Measurements from ENCODE around the gene TRIM42.

TRIM42 gene

GRCh38 chr3:140677764-140678163, at the start of gene TRIM42:
Gene TRIM42 (plus strand): TSS chr3:140678064. CDS start chr3:140678230, 166 bp downstream.
- no peak for DNase-seq (ENCODE audit: low spot score)

- DNase-seq (ENCODE audit: low spot score), result no peak
These were observed 49.3 kb upstream of the TRIM42 start for GRCh38 chr3:140628606-140629005.

- DNase-seq (ENCODE audit: low spot score), result no peak
These were observed 48.3 kb upstream of the TRIM42 start for GRCh38 chr3:140629357-140630137.

GRCh38 chr3:140630366-140630765, 47.5 kb upstream of the TRIM42 start:
- DNase-seq (ENCODE audit: low spot score), result no peak

GRCh38 chr3:140630866-140631265, 47.0 kb upstream of the TRIM42 start:
- DNase-seq (ENCODE audit: low spot score), result no peak

- no peak for DNase-seq (ENCODE audit: low spot score)
These were observed 42.6 kb upstream of the TRIM42 start for GRCh38 chr3:140635276-140635675.

- no peak for DNase-seq (ENCODE audit: low spot score)
These were observed 41.3 kb upstream of the TRIM42 start for GRCh38 chr3:140636406-140637138.

- no peak for DNase-seq (ENCODE audit: low spot score)
These were observed 26.6 kb upstream of the TRIM42 start for GRCh38 chr3:140651287-140651686.

- no peak for DNase-seq (ENCODE audit: low spot score)
These were observed 22.2 kb upstream of the TRIM42 start for GRCh38 chr3:140655678-140656077.

- no peak for DNase-seq (ENCODE audit: low spot score)
These were observed 13.8 kb upstream of the TRIM42 start for GRCh38 chr3:140664111-140664510.

GRCh38 chr3:140682586-140682985, 4.7 kb downstream of the TRIM42 start:
- no peak for DNase-seq (ENCODE audit: low spot score)

GRCh38 chr3:140686128-140686527, 8.3 kb downstream of the TRIM42 start:
- DNase-seq (ENCODE audit: low spot score), result no peak

GRCh38 chr3:140686948-140687347, 9.1 kb downstream of the TRIM42 start:
- DNase-seq (ENCODE audit: low spot score), result no peak

GRCh38 chr3:140695361-140696061, 17.6 kb downstream of the TRIM42 start:
- DNase-seq (ENCODE audit: low spot score), result no peak

- DNase-seq (ENCODE audit: low spot score), result no peak
These were observed 21.8 kb downstream of the TRIM42 start for GRCh38 chr3:140699516-140700231.

GRCh38 chr3:140702281-140702680, 24.4 kb downstream of the TRIM42 start:
- no peak for DNase-seq (ENCODE audit: low spot score)

GRCh38 chr3:140703496-140703895, 25.6 kb downstream of the TRIM42 start:
- no peak for DNase-seq (ENCODE audit: low spot score)

- no peak for DNase-seq (ENCODE audit: low spot score)
These were observed 26.9 kb downstream of the TRIM42 start for GRCh38 chr3:140704733-140705132.

GRCh38 chr3:140705954-140706353, 28.1 kb downstream of the TRIM42 start:
- DNase-seq (ENCODE audit: low spot score), result no peak

GRCh38 chr3:140706360-140706759, 28.5 kb downstream of the TRIM42 start:
- no peak for DNase-seq (ENCODE audit: low spot score)

- DNase-seq (ENCODE audit: low spot score), result no peak
These were observed 31.0 kb downstream of the TRIM42 start for GRCh38 chr3:140708815-140709214.

GRCh38 chr3:140709751-140710150, 31.9 kb downstream of the TRIM42 start:
- DNase-seq (ENCODE audit: low spot score), result no peak

All from germinal center (tissue), 1 donor.